ENCODE data around the gene NECAB2. TPM values are rescaled to one million over a fixed set of nuclear protein-coding genes. Genes with fewer than 3 reads are reported as not detected.

NECAB2 gene
- total RNA-seq, 2 experiments from 2014 or later, result not detected

DNA sequence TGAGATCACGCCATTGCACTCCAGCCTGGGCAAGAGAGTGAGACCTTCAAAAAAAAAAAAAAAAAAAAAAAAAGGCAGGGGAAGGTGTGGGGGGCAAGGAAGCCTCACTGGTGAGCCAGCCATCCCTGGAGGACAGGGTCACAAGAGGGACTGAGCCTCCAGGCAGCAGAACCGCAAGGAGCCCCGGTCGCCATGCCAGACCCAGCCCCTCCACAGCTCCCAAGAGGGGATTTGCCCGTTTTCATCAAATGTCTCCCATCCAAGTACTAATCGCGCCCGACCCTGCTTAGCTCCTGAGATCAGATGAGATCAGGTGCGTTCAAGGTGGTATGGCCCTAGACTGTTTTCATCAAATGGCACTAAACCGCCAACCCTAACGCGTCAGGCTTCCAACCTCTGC is 71.7 kb downstream of the NECAB2 start:
- Histone ChIP-seq H3K9me3 (ENCODE audit: control insufficient read depth in 1 of 2, insufficient read depth in 1 of 2, low read length in 2 of 2) (peaks cover 0 to 13% of the 10 kb centered on the region in 2 experiments), H3K4me1 (ENCODE audit: insufficient read depth, low read length) (no peaks in the 10 kb centered on the region), H3K27ac (ENCODE audit: low read depth in 1 of 2, low read length in 2 of 2) (no peak overlapping the region), H3K4me3 (ENCODE audit: low read length) (no peak overlapping the region), H3K27me3 (ENCODE audit: control insufficient read depth in 1 of 2, insufficient read depth in 2 of 2, low read length in 2 of 2) (peaks cover 5 to 6% of the 10 kb centered on the region in 2 experiments), H3K36me3 (ENCODE audit: insufficient read depth, low read length) (no peaks in the 10 kb centered on the region)
- Mint-ChIP-seq H3K36me3 (ENCODE audit: low read depth) (no peaks in the 10 kb centered on the region), H3K4me1 (ENCODE audit: low read depth) (no peaks in the 10 kb centered on the region), H3K4me3 (no peak overlapping the region), H3K9me3 (no peaks in the 10 kb centered on the region), H3K27me3 (peaks cover 19% of the 10 kb centered on the region), H3K27ac (no peak overlapping the region)
- ChIA-PET CTCF (no interaction called here), POLR2A (no interaction called here)
- TF ChIP-seq, protein P1, sequence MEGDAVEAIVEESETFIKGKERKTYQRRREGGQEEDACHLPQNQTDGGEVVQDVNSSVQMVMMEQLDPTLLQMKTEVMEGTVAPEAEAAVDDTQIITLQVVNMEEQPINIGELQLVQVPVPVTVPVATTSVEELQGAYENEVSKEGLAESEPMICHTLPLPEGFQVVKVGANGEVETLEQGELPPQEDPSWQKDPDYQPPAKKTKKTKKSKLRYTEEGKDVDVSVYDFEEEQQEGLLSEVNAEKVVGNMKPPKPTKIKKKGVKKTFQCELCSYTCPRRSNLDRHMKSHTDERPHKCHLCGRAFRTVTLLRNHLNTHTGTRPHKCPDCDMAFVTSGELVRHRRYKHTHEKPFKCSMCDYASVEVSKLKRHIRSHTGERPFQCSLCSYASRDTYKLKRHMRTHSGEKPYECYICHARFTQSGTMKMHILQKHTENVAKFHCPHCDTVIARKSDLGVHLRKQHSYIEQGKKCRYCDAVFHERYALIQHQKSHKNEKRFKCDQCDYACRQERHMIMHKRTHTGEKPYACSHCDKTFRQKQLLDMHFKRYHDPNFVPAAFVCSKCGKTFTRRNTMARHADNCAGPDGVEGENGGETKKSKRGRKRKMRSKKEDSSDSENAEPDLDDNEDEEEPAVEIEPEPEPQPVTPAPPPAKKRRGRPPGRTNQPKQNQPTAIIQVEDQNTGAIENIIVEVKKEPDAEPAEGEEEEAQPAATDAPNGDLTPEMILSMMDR (IDR thresholded peaks at IDR 0.05), result no peak
- intact Hi-C loops (cut with DNase I, micrococcal nuclease), result no loop called here
- DNase-seq, result no peak
- no peak for ATAC-seq (ENCODE audit: poor library complexity)

DNA sequence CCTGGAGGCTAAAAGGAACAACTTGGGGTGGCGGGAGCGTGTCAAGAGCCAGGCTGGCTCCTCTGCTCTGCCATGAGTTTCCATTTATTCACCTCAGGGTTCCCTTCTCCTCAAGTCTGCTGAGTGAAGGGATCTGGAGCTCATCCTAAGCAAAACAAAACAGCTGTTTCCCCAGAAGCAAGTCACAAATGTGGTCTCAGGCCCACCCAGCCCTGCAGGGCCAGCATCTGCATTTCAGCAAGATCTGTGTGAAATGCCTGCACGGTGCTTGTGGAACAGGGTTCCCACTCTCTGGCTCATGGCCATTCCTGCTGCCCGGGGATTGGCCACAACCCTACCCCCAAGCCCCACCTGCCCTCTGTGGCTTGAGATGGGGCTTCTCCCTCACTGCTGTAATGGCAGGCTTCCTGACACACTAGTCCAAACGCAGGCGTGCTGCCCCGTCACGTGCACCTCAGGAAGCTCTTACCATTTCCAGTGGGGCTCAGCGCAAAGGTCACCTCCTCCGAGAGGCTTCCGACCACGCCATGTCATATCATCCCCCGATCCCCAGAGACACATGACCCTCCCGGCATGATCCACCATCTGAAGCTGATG is 72.3 kb downstream of the NECAB2 start:
- ATAC-seq (ENCODE audit: poor library complexity) (no peak), DNase-seq (no peak)
- TF ChIP-seq, protein P1 (IDR thresholded peaks at IDR 0.05), result no peak
- POLR2A ChIA-PET, result no interaction called here
- H3K27me3 Mint-ChIP-seq, result peaks cover 19% of the 10 kb centered on the region
- H3K9me3 Mint-ChIP-seq, result no peaks in the 10 kb centered on the region
- no peak overlapping the region for H3K4me3 ChIP-seq (ENCODE audit: low read length)
- H3K27ac ChIP-seq (ENCODE audit: low read depth in 1 of 2, low read length in 2 of 2), result no peak overlapping the region
- H3K36me3 Mint-ChIP-seq (ENCODE audit: low read depth), result no peaks in the 10 kb centered on the region
- H3K27me3 ChIP-seq (ENCODE audit: control insufficient read depth in 1 of 2, insufficient read depth in 2 of 2, low read length in 2 of 2), result peaks cover 5 to 6% of the 10 kb centered on the region in 2 experiments
- intact Hi-C loops (cut with DNase I, micrococcal nuclease), result no loop called here
- CTCF ChIA-PET, result no interaction called here
- H3K27ac Mint-ChIP-seq, result no peak overlapping the region
- H3K36me3 ChIP-seq (ENCODE audit: insufficient read depth, low read length), result no peaks in the 10 kb centered on the region
- no peaks in the 10 kb centered on the region for H3K4me1 Mint-ChIP-seq (ENCODE audit: low read depth)
- no peak overlapping the region for H3K4me3 Mint-ChIP-seq
- H3K9me3 ChIP-seq (ENCODE audit: control insufficient read depth in 1 of 2, insufficient read depth in 1 of 2, low read length in 2 of 2), result peaks cover 0 to 10% of the 10 kb centered on the region in 2 experiments
- H3K4me1 ChIP-seq (ENCODE audit: insufficient read depth, low read length), result no peaks in the 10 kb centered on the region

DNA sequence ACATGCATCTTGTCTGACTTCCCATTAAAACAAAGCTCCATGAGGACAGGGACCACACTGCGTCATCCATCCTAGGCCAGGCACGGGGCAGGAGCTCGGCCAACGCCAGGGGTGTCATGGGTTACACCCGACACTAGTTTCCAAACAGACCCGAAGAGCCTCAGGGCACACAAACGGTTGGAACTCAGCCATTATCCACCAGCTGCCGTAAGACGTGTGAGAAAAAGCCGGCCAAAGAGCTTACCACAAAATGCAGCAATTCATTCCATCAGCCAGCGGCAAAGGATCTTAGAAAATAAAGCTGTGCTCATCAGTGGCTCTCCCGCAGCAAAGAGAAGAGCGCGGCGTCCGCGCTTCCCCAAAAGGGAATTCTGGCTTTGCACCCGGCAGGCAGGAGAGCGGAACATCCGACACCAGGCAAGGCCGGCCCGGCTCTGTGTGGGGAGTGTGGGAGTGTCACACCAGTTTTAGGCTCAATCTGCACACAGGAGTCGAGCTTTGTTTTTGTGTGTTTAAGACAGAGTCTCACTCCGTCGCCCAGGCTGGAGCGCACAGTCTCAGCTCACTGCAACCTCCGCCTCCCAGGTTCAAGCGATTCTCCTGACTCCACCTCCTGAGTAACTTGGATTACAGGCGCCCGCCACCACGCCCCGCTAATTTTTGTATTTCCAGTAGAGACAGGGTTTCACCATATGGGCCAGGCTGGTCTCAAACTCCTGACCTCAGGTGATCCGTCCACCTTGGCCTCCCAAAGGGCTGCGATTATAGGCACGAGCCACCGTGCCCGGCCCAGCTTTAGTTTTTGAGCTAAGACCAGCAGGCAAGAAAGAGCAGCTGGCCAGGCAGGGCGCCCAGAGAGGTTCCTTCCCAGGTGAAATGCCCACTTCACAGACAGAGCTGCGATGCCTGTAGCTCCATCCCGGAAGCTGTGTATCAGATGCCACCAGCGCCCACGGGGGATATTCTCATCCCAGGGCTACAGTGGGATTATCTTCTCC is 73.1 kb downstream of the NECAB2 start:
- Histone ChIP-seq H3K9me3 (ENCODE audit: control insufficient read depth in 1 of 2, insufficient read depth in 1 of 2, low read length in 2 of 2) (peaks cover 0 to 9% of the 10 kb centered on the region in 2 experiments), H3K27ac (ENCODE audit: low read depth in 1 of 2, low read length in 2 of 2) (no peak overlapping the region), H3K27me3 (ENCODE audit: control insufficient read depth in 1 of 2, insufficient read depth in 2 of 2, low read length in 2 of 2) (peaks cover 5 to 6% of the 10 kb centered on the region in 2 experiments), H3K36me3 (ENCODE audit: insufficient read depth, low read length) (no peaks in the 10 kb centered on the region), H3K4me1 (ENCODE audit: insufficient read depth, low read length) (no peaks in the 10 kb centered on the region), H3K4me3 (ENCODE audit: low read length) (no peak overlapping the region)
- ChIA-PET POLR2A (no interaction called here), CTCF (no interaction called here)
- intact Hi-C loops (cut with DNase I, micrococcal nuclease), result no loop called here
- no peak overlapping the region for H3K4me3 Mint-ChIP-seq
- no peak for ATAC-seq (ENCODE audit: poor library complexity)
- H3K4me1 Mint-ChIP-seq (ENCODE audit: low read depth), result no peaks in the 10 kb centered on the region
- H3K36me3 Mint-ChIP-seq (ENCODE audit: low read depth), result no peaks in the 10 kb centered on the region
- no peak for DNase-seq
- H3K27ac Mint-ChIP-seq, result no peak overlapping the region
- TF ChIP-seq, protein P1 (IDR thresholded peaks at IDR 0.05), result no peak
- H3K27me3 Mint-ChIP-seq, result peaks cover 19% of the 10 kb centered on the region
- H3K9me3 Mint-ChIP-seq, result no peaks in the 10 kb centered on the region
